SK-N-MC (cell line): ENCODE data around the gene MYCBP.

Source experiments
- EZH2 ChIP-seq: fragments of 200-600 bp; sonication (generic); IDR thresholded peaks from one replicate; pipeline ENCODE4 v1.6.1; 2017; ENCODE audit warnings: antibody characterized with exemption
- FOXP2 ChIP-seq: optimal IDR thresholded peaks from 2 replicates; pipeline ENCODE3; 2011; ENCODE audit warnings: mild to moderate bottlenecking, moderate library complexity; ENCODE audit not compliant: insufficient read depth; ENCODE audit errors: extremely low read length, control extremely low read depth
- POLR2AphosphoS5 ChIP-seq: IDR thresholded peaks from 2 replicates; pipeline ENCODE4 v1.6.1; 2012; ENCODE audit warnings: mild to moderate bottlenecking, low read depth, low read length, borderline replicate concordance

GRCh38 chr1:38826886-38827285 lies 46.3 kb downstream of the MYCBP start:
- TF ChIP-seq EZH2 (no peak), POLR2AphosphoS5 (no peak), FOXP2 (no peak)
